Natural killer cell (primary cell): Measurements from ENCODE around the gene CLIC6. TPM values are rescaled to one million over a fixed set of nuclear protein-coding genes. Genes with fewer than 3 reads are reported as not detected.
"Not testable (repeated sequence)": the region's sequence is repeated elsewhere in the genome, so short reads cannot be mapped to it uniquely, and the experiment has no call there.

ENCODE experiments used
- ATAC-seq, 3 donors: fragments of 150-1000 bp in 2 of 3; fragments of 200-7000 bp in 1 of 3; cut with Tn5 transposase; 1 replicate in 1 of 3; 2 replicates in 2 of 3; pipeline ENCODE4 v1.10.0; 2021; ENCODE audit warnings: mild to moderate bottlenecking in 2 of 3, moderate library complexity in 2 of 3
- DNase-seq, 2 donors: peaks; one replicate each; pipeline versions ENCODE4 v3.0.0 to v3.0.0-alpha.2; 2013 to 2021; ENCODE audit warnings: mixed read lengths in 1 of 2
- H3K27ac ChIP-seq: one replicate; pipeline ENCODE4 v1.5.1; 2013; ENCODE audit warnings: mild to moderate bottlenecking, low read length
- H3K27me3 ChIP-seq: one replicate; pipeline ENCODE4 v1.6.1; 2013; ENCODE audit warnings: low read length; ENCODE audit not compliant: control insufficient read depth, insufficient read depth
- H3K36me3 ChIP-seq: one replicate; pipeline ENCODE4 v1.6.1; 2013; ENCODE audit warnings: low read length; ENCODE audit not compliant: control insufficient read depth, insufficient read depth
- H3K4me1 ChIP-seq: one replicate; pipeline ENCODE4 v1.6.1; 2013; ENCODE audit warnings: low read length; ENCODE audit not compliant: control insufficient read depth, insufficient read depth
- H3K4me3 ChIP-seq: one replicate; pipeline ENCODE4 v1.5.1; 2013; ENCODE audit warnings: low read length
- H3K9me3 ChIP-seq: one replicate; pipeline ENCODE4 v1.6.1; 2013; ENCODE audit warnings: low read length; ENCODE audit not compliant: control insufficient read depth, insufficient read depth
- H3K27ac Mint-ChIP-seq, 2 donors: one replicate each; pipeline ENCODE4 v1.8.0; 2022; ENCODE audit warnings: mild to moderate bottlenecking in 2 of 2, mixed read lengths in 2 of 2, moderate library complexity in 1 of 2
- H3K27me3 Mint-ChIP-seq, 2 donors: one replicate each; pipeline ENCODE4 v1.8.0; 2022; ENCODE audit warnings: low read depth in 2 of 2, mixed read lengths in 2 of 2
- H3K36me3 Mint-ChIP-seq: one replicate; pipeline ENCODE4 v1.8.0; 2022; ENCODE audit warnings: mixed read lengths
- H3K4me1 Mint-ChIP-seq, 2 donors: one replicate each; pipeline ENCODE4 v1.8.0; 2022; ENCODE audit warnings: mixed read lengths in 2 of 2
- H3K4me3 Mint-ChIP-seq: one replicate; pipeline ENCODE4 v1.8.0; 2022; ENCODE audit warnings: mild to moderate bottlenecking, moderate library complexity, mixed read lengths
- H3K9me3 Mint-ChIP-seq, 2 donors: one replicate each; pipeline ENCODE4 v1.8.0; 2022; ENCODE audit warnings: mixed read lengths in 2 of 2
- CTCF ChIP-seq: fragments of 200-600 bp; IDR thresholded peaks from one replicate; pipeline ENCODE4 v1.8.0; 2022; ENCODE audit warnings: antibody characterized with exemption
- WGBS: methylation state at CpG from one replicate; pipeline ENCODE4 v1.1.7; 2013; ENCODE audit warnings: missing lambda C conversion rate; ENCODE audit not compliant: insufficient coverage; 5-methylcytosine and 5-hydroxymethylcytosine counted together
- intact Hi-C: fragments of 100-400 bp; cut with micrococcal nuclease; formaldehyde crosslinking; loops from one replicate; pipeline ENCODE4 v1.14.2; 2022
- total RNA-seq, 4 donors: library from RNA; stranded (reverse); fragments of 120-200 nt in 1 of 4; gene quantifications; one replicate each; pipeline versions ENCODE4 v1.2.3 to v1.2.4, GENCODE V29; 2013 to 2022

CLIC6 gene
- total RNA-seq, 3 donors from 2014 or later (not counting 1 experiment from before 2014, with no cell fraction given), result not detected

DNA sequence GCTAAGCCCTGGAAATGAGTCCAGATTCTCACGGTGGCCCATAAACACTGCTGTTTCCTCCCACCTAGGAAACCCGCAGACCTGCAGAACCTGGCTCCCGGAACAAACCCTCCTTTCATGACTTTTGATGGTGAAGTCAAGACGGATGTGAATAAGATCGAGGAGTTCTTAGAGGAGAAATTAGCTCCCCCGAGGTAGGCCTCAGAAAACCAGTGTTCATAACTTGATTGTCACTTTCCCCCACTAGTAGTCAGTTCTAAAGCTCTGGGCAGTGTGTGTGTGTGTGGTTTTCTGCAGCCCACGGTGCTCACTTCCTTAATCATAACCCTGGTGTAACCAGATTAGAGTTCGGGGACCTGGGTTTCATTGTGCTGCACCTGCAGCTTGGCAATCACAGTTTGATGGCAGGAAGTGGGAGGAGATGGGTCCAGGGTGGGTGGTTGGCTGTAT lies 39.1 kb downstream of the CLIC6 start:
- H3K4me1 Mint-ChIP-seq, result peaks cover 5 to 6% of the 10 kb centered on the region in 2 donors
- H3K27me3 Mint-ChIP-seq, result peaks cover 4 to 19% of the 10 kb centered on the region in 2 donors
- Histone ChIP-seq H3K4me3 (no peak overlapping the region), H3K36me3 (no peaks in the 10 kb centered on the region), H3K27me3 (no peaks in the 10 kb centered on the region), H3K4me1 (peaks cover 11% of the 10 kb centered on the region), H3K9me3 (no peaks in the 10 kb centered on the region), H3K27ac (no peak overlapping the region)
- 18% methylated on average over 4 of the region's 8 CpGs for WGBS
- H3K9me3 Mint-ChIP-seq, result no peaks in the 10 kb centered on the region
- DNase-seq, result peak in 1 of 2 donors; percentile 50
- H3K4me3 Mint-ChIP-seq, result no peak overlapping the region
- intact Hi-C loops, result no loop called here
- no peak for TF ChIP-seq CTCF
- ATAC-seq, result peak in 1 of 3 donors; percentile 57
- H3K27ac Mint-ChIP-seq, result no peak overlapping the region
- H3K36me3 Mint-ChIP-seq, result no peaks in the 10 kb centered on the region

DNA sequence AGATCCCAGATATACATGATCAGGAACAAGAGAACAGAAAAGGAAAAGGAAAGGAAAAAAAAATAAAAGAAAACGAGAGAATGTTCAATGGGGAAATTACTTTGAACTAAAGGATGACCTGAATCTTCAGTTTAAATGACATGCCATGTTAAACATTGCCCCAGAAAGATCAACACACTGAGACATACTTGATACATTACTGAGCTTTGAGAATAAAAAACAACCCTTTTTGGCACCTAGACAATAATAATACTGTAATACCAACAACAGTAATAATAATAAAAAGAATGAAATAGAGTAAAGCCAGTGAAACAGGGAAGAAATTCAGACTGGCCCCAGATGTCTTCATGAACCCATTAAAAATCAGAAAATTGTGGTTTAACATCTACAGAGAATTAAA lies 44.8 kb downstream of the CLIC6 start:
- 80% methylated on average over 1 of the region's 1 CpG for WGBS
- Histone ChIP-seq H3K4me3 (no peak overlapping the region), H3K27ac (no peak overlapping the region), H3K9me3 (no peaks in the 10 kb centered on the region), H3K36me3 (no peaks in the 10 kb centered on the region), H3K27me3 (no peaks in the 10 kb centered on the region), H3K4me1 (no peaks in the 10 kb centered on the region)
- no peak for TF ChIP-seq CTCF
- H3K27me3 Mint-ChIP-seq, result peaks cover 8 to 9% of the 10 kb centered on the region in 2 donors
- intact Hi-C loops, result no loop called here
- H3K9me3 Mint-ChIP-seq, result no peaks in the 10 kb centered on the region
- no peak for DNase-seq
- H3K36me3 Mint-ChIP-seq, result no peaks in the 10 kb centered on the region
- H3K27ac Mint-ChIP-seq, result no peak overlapping the region
- no peaks in the 10 kb centered on the region for H3K4me1 Mint-ChIP-seq
- no peak overlapping the region for H3K4me3 Mint-ChIP-seq
- ATAC-seq, result no peak

DNA sequence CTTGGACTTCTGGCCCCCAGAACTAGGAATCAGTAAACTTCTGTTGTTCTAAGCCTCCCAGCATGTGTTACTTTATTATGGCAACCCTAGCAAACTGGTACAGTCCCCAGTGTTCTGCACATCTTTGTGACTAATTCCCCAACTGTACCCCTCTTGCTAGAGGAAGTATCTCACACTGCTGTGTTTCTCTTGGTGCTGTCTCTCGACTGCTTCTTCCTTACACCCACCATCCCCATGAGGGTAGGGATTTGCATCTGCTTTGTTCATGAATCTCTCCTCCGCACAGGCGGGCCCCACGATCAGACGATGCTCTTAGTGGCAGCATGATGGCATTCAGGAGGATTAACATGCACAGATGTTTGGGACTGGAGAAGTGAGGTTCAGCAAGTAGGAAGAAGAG lies 46.7 kb downstream of the CLIC6 start:
- no peaks in the 10 kb centered on the region for H3K36me3 ChIP-seq
- WGBS, result 97% methylated on average over 5 of the region's 5 CpGs
- H3K4me1 ChIP-seq, result no peaks in the 10 kb centered on the region
- peaks cover 8 to 9% of the 10 kb centered on the region in 2 donors for H3K27me3 Mint-ChIP-seq
- H3K27me3 ChIP-seq, result no peaks in the 10 kb centered on the region
- H3K4me3 ChIP-seq, result no peak overlapping the region
- DNase-seq, result no peak
- intact Hi-C loops, result no loop called here
- TF ChIP-seq CTCF, result no peak
- H3K27ac Mint-ChIP-seq, result no peak overlapping the region
- no peak overlapping the region for H3K27ac ChIP-seq
- H3K4me1 Mint-ChIP-seq, result no peaks in the 10 kb centered on the region
- no peak overlapping the region for H3K4me3 Mint-ChIP-seq
- no peaks in the 10 kb centered on the region for H3K9me3 ChIP-seq
- no peaks in the 10 kb centered on the region for H3K36me3 Mint-ChIP-seq
- no peak for ATAC-seq
- no peaks in the 10 kb centered on the region for H3K9me3 Mint-ChIP-seq

- Histone ChIP-seq H3K4me1 (no peaks in the 10 kb centered on the region), H3K27ac (no peak overlapping the region), H3K36me3 (no peaks in the 10 kb centered on the region), H3K9me3 (no peaks in the 10 kb centered on the region), H3K4me3 (no peak overlapping the region), H3K27me3 (no peaks in the 10 kb centered on the region)
- ATAC-seq (no peak), DNase-seq (no peak)
- intact Hi-C loops, result no loop called here
- Mint-ChIP-seq H3K36me3 (no peaks in the 10 kb centered on the region), H3K4me1 (no peaks in the 10 kb centered on the region), H3K9me3 (no peaks in the 10 kb centered on the region), H3K4me3 (no peak overlapping the region), H3K27ac (no peak overlapping the region), H3K27me3 (peaks cover 8 to 9% of the 10 kb centered on the region in 2 donors)
- no peak for TF ChIP-seq CTCF
- WGBS, result 94% methylated on average over 7 of the region's 7 CpGs
Observed at GRCh38 chr21:34715985-34716596, 47.3 kb downstream of the CLIC6 start.

DNA sequence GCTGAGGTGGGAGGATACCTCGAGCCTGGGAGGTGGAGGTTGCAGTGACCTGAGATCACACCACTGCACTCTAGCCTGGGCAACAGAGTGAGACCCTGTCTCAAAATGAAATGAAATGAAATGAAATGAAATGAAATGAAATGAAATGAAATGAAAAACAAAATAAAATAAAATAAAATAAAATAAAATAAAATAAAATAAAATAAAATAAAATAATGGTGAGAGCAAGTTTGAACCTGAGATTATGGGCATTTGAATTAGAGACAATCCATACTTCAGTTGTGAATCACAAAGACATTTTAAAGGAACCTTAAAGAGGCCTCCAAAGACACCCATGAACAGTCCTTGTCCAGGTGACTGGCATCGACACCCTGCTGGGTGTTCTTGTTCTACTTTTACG lies 49.7 kb downstream of the CLIC6 start:
- H3K36me3 Mint-ChIP-seq, H3K9me3 Mint-ChIP-seq, intact Hi-C loops, H3K4me1 ChIP-seq, H3K36me3 ChIP-seq, ATAC-seq, H3K27me3 ChIP-seq, H3K27ac Mint-ChIP-seq, H3K4me3 ChIP-seq, DNase-seq, H3K27me3 Mint-ChIP-seq, H3K27ac ChIP-seq, H3K9me3 ChIP-seq, H3K4me1 Mint-ChIP-seq, H3K4me3 Mint-ChIP-seq: not testable (repeated sequence)
- 89% methylated on average over 3 of the region's 3 CpGs for WGBS
